NCI-H2227 treated with DMSO at 0.1 percent for 48 hours (cell line): Measurements from ENCODE around the gene COL2A1.

Experiments used
- DNase-seq: peaks from one replicate; lab custom pipeline; 2025; lab: John Stamatoyannopoulos, UW

Gene COL2A1

GRCh38 chr12:47989666-47990065 lies 14.6 kb downstream of the COL2A1 start:
- no peak for DNase-seq

GRCh38 chr12:47989023-47989417 lies 15.3 kb downstream of the COL2A1 start:
- no peak for DNase-seq

- DNase-seq, result peak; percentile 31
Measured at GRCh38 chr12:47988073-47989022, 15.9 kb downstream of the COL2A1 start.

GRCh38 chr12:47987411-47988072 lies 16.7 kb downstream of the COL2A1 start:
- DNase-seq, result no peak

GRCh38 chr12:47986832-47987231 lies 17.4 kb downstream of the COL2A1 start:
- DNase-seq, result no peak

- DNase-seq, result no peak
Measured at GRCh38 chr12:47986291-47986660, 18.0 kb downstream of the COL2A1 start.

GRCh38 chr12:47985596-47986290 lies 18.5 kb downstream of the COL2A1 start:
- no peak for DNase-seq

GRCh38 chr12:47984331-47984801 lies 19.9 kb downstream of the COL2A1 start:
- no peak for DNase-seq

GRCh38 chr12:47983541-47984115 lies 20.6 kb downstream of the COL2A1 start:
- no peak for DNase-seq

GRCh38 chr12:47982770-47983169 lies 21.5 kb downstream of the COL2A1 start:
- no peak for DNase-seq

- no peak for DNase-seq
Measured at GRCh38 chr12:47982311-47982710, 22.0 kb downstream of the COL2A1 start.

GRCh38 chr12:47981496-47982260 lies 22.6 kb downstream of the COL2A1 start:
- no peak for DNase-seq

- no peak for DNase-seq
Measured at GRCh38 chr12:47980779-47981495, 23.3 kb downstream of the COL2A1 start.

GRCh38 chr12:47980197-47980596 lies 24.1 kb downstream of the COL2A1 start:
- DNase-seq, result no peak

GRCh38 chr12:47979686-47980085 lies 24.6 kb downstream of the COL2A1 start:
- no peak for DNase-seq

GRCh38 chr12:47979166-47979565 lies 25.1 kb downstream of the COL2A1 start:
- no peak for DNase-seq

GRCh38 chr12:47978598-47978873 lies 25.7 kb downstream of the COL2A1 start:
- DNase-seq, result no peak

GRCh38 chr12:47977772-47978597 lies 26.3 kb downstream of the COL2A1 start:
- no peak for DNase-seq

- DNase-seq, result no peak
Measured at GRCh38 chr12:47977046-47977771, 27.1 kb downstream of the COL2A1 start.
